Endothelial cell (in vitro differentiated cells): ENCODE measurements around the gene MRPS18A. TPM values are rescaled to one million over a fixed set of nuclear protein-coding genes. Genes with fewer than 3 reads are reported as not detected.

Experiments
- DNase-seq: peaks from one replicate; pipeline ENCODE4 v3.0.0; 2021; ENCODE audit warnings: low spot score
- H3K27ac Mint-ChIP-seq: one replicate; pipeline ENCODE4 v1.8.0; 2021; ENCODE audit warnings: mixed read lengths, inconsistent platforms; ENCODE audit not compliant: unreplicated experiment
- H3K27me3 Mint-ChIP-seq: one replicate; pipeline ENCODE4 v1.8.0; 2021; ENCODE audit warnings: mild to moderate bottlenecking, moderate library complexity, mixed read lengths, inconsistent platforms; ENCODE audit not compliant: unreplicated experiment
- H3K36me3 Mint-ChIP-seq: one replicate; pipeline ENCODE4 v1.8.0; 2021; ENCODE audit warnings: mild to moderate bottlenecking, low read depth, mixed read lengths, inconsistent platforms; ENCODE audit not compliant: unreplicated experiment
- H3K4me1 Mint-ChIP-seq: one replicate; pipeline ENCODE4 v1.8.0; 2021; ENCODE audit warnings: mild to moderate bottlenecking, mixed read lengths, inconsistent platforms; ENCODE audit not compliant: unreplicated experiment
- H3K4me3 Mint-ChIP-seq: one replicate; pipeline ENCODE4 v1.8.0; 2021; ENCODE audit warnings: mild to moderate bottlenecking, mixed read lengths, inconsistent platforms; ENCODE audit not compliant: unreplicated experiment
- H3K9me3 Mint-ChIP-seq: one replicate; pipeline ENCODE4 v1.8.0; 2021; ENCODE audit warnings: mixed read lengths, inconsistent platforms; ENCODE audit not compliant: unreplicated experiment
- total RNA-seq: library from RNA; stranded (reverse); fragmentation: NEBNext Ultra II Directional; extraction: Animal tissue kit (Norgen Biotek cat#: 25700); gene quantifications from one replicate; pipeline ENCODE4 v1.2.1, GENCODE V29; 2021; ENCODE audit not compliant: unreplicated experiment
- TF ChIP-seq, protein P1 (sequence below): fragments of 200-600 bp; sonication (generic); IDR thresholded peaks from one replicate; pipeline ENCODE4 v1.5.0; 2021; ENCODE audit warnings: antibody characterized with exemption; ENCODE audit not compliant: unreplicated experiment

The MRPS18A gene
- total RNA-seq, 1 donor from 2014 or later: 45.5 TPM

DNA sequence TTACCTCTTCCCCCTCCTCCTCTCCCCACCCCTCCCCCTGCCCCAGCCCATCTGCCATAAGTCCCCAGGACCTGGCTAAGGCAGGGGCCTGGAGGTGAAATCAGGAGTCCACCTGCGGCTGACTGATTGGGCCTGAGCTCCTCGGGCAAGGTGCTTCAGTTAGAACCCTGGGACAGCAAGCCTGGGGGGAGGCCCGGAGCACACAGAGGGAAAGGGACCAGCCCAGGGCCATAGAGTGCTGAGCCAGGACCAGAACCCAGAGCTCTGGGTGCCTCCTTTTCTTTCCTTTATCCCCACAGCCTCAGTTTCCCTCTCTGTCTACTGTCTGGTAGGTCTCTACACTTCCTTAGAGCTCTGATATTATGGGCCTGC lies 46.7 kb upstream of the MRPS18A start:
- Mint-ChIP-seq H3K36me3 (peaks cover 2% of the 10 kb centered on the region), H3K27ac (no peak overlapping the region), H3K4me1 (peaks cover 3% of the 10 kb centered on the region), H3K27me3 (peaks cover 4% of the 10 kb centered on the region), H3K4me3 (no peak overlapping the region), H3K9me3 (no peaks in the 10 kb centered on the region)
- no peak for DNase-seq
- TF ChIP-seq, protein P1, sequence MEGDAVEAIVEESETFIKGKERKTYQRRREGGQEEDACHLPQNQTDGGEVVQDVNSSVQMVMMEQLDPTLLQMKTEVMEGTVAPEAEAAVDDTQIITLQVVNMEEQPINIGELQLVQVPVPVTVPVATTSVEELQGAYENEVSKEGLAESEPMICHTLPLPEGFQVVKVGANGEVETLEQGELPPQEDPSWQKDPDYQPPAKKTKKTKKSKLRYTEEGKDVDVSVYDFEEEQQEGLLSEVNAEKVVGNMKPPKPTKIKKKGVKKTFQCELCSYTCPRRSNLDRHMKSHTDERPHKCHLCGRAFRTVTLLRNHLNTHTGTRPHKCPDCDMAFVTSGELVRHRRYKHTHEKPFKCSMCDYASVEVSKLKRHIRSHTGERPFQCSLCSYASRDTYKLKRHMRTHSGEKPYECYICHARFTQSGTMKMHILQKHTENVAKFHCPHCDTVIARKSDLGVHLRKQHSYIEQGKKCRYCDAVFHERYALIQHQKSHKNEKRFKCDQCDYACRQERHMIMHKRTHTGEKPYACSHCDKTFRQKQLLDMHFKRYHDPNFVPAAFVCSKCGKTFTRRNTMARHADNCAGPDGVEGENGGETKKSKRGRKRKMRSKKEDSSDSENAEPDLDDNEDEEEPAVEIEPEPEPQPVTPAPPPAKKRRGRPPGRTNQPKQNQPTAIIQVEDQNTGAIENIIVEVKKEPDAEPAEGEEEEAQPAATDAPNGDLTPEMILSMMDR: no peak

DNA sequence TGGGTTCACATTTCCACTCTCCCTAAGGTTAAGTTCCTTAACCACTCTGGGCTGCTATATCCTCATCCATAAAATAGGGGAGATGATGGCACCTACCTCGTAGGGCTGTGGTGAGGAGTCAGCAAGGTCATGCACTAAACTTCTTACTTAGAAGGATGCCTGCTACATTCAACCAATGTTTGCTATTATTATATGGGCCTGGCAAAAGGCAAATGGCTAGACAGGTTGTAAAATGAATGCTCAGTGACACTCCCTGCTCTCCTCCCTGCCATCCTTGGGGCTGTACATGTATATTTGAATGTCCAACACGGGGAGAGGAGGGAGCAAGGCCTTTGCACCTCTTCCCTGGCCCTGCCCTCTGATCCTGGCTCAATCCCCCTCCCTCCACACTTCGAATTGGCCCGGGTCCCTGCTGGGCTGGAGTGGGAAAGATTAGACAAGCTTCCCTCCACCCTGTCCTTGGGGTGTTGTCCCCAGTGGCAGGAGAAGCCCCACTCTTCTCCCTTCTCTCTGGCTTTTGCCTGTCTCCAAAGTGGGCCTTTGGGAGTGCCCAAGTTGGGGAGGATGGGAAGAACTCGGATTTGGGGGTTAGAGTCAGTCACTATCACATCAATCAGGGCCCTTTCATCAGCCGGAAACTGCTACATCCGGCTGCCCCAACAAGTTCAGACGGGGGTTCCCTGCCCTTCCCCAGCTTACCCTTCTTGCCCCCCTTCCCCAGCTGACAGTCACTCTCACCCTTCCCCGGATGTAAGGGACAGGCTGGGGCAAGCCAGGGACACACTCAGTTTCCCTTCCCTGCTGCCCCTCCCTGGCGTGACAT lies 46.1 kb upstream of the MRPS18A start:
- Mint-ChIP-seq H3K4me1 (peaks cover 3% of the 10 kb centered on the region), H3K4me3 (no peak overlapping the region), H3K36me3 (no peaks in the 10 kb centered on the region), H3K9me3 (no peaks in the 10 kb centered on the region), H3K27ac (no peak overlapping the region), H3K27me3 (peaks cover 4% of the 10 kb centered on the region)
- no peak for DNase-seq
- TF ChIP-seq, protein P1: no peak

DNA sequence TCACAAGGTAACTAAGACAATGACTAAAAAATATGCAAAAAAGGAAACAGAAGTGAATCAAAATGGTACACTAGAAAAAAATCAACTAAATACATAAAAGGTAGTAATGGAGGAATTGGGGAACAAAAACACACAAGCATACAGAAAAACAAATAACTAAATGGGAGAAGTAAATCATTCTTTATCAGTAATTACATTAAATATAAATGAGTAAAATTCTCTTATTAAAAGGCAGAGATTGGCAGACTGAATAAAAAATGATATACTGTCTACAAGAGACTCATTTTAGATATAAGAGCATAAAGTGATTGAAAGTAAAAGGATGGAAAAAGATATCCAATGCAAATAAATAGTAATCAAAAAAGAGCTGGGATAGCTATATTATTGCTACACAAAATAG lies 43.0 kb upstream of the MRPS18A start:
- no peak overlapping the region for H3K27ac Mint-ChIP-seq
- TF ChIP-seq, protein P1: no peak

DNA sequence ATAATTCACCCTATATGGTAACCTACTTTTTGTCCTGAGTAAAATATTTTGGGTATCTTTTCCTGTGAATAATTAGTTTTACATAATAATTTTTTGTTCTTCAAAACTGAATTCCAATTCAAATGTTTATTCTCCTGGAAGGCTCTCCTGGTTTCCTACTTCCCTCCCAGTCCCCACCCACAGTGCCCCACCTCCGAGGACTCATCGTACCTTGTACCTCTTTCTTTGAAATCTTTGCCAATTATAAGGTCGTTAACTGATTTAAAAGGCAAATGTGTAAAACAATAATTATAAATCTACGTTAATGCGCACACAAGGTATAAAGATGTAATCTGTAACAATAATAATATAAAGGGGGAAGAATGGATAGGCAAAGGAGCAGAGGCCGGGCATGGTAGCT lies 41.9 kb upstream of the MRPS18A start:
- Mint-ChIP-seq H3K36me3 (no peaks in the 10 kb centered on the region), H3K9me3 (no peaks in the 10 kb centered on the region), H3K27me3 (no peaks in the 10 kb centered on the region), H3K27ac (no peak overlapping the region), H3K4me1 (no peaks in the 10 kb centered on the region), H3K4me3 (no peak overlapping the region)
- TF ChIP-seq, protein P1: no peak
- no peak for DNase-seq

More for the DNA sequence above, 43.0 kb upstream of the MRPS18A start:
- Mint-ChIP-seq H3K9me3 (no peaks in the 10 kb centered on the region), H3K27me3 (no peaks in the 10 kb centered on the region), H3K36me3 (no peaks in the 10 kb centered on the region), H3K4me1 (no peaks in the 10 kb centered on the region), H3K4me3 (no peak overlapping the region)
- no peak for DNase-seq

DNA sequence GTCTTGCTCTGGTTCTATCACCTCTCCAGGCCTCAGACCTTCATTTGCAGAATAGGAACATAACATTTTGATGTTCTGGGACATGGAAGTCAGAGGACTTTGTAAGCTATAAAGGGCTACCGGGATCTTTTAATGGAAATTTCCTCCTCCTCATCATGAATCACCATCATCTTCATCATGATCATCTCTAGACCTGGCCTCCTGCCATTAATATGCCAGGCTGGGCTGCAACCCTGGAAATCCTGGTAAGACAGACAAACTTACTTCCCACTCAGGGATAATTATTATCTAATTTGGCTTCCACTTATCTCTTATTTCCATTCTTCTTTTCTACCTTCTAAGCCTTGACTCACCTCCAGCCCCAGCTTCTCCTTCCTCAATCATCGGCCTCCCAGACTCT lies 41.0 kb upstream of the MRPS18A start:
- H3K27ac Mint-ChIP-seq: no peak overlapping the region
- no peaks in the 10 kb centered on the region for H3K9me3 Mint-ChIP-seq
- no peak for DNase-seq
- TF ChIP-seq, protein P1: no peak
- no peaks in the 10 kb centered on the region for H3K4me1 Mint-ChIP-seq
- no peak overlapping the region for H3K4me3 Mint-ChIP-seq
- no peaks in the 10 kb centered on the region for H3K27me3 Mint-ChIP-seq
- no peaks in the 10 kb centered on the region for H3K36me3 Mint-ChIP-seq
